HEK293 (cell line): ENCODE measurements around the gene HSPH1.

Experiments
- CTCF ChIA-PET: fragments of 350-600 bp; formaldehyde crosslinking; extraction: SDS; loops from one replicate; lab custom pipeline; 2021; ENCODE audit warnings: antibody characterized with exemption; lab: Yijun Ruan, JAX
- POLR2A ChIA-PET: fragments of 300-600 bp; formaldehyde crosslinking; extraction: SDS; loops from one replicate; lab custom pipeline; 2020; ENCODE audit warnings: antibody characterized with exemption, inconsistent platforms; lab: Yijun Ruan, JAX
- H3K27ac ChIP-seq: fragments of 200-500 bp; sonication (Bioruptor generic); 2 replicates; pipeline ENCODE4 v1.5.1; 2014; ENCODE audit warnings: low read depth, low read length, control low read depth, inconsistent platforms; ENCODE audit errors: extremely low read depth
- H3K36me3 ChIP-seq, 2 experiments: fragments of 200-500 bp in 1 of 2; sonication (Bioruptor generic) in 1 of 2; 1 replicate in 1 of 2; 2 replicates in 1 of 2; pipeline ENCODE4 v1.5.1; 2014 to 2017; ENCODE audit warnings: inconsistent platforms in 2 of 2, low read length in 2 of 2; ENCODE audit not compliant: control insufficient read depth in 2 of 2, insufficient read depth in 1 of 2
- H3K4me1 ChIP-seq: fragments of 200-500 bp; sonication (Bioruptor generic); 2 replicates; pipeline ENCODE4 v1.5.1; 2014; ENCODE audit warnings: mild to moderate bottlenecking, low read length, inconsistent platforms; ENCODE audit not compliant: control insufficient read depth, insufficient read depth
- H3K4me3 ChIP-seq: 2 replicates; pipeline ENCODE4 v1.5.1; 2011; ENCODE audit warnings: low read depth, mild to moderate bottlenecking, control low read depth, low read length, moderate library complexity
- H3K9me3 ChIP-seq: fragments of 200-500 bp; sonication (Bioruptor generic); 2 replicates; pipeline ENCODE4 v1.5.1; 2014; ENCODE audit warnings: low read depth, low read length, inconsistent platforms; ENCODE audit not compliant: control insufficient read depth, insufficient read depth
- MZF1 ChIP-seq: fragments of 450-650 bp; formaldehyde crosslinking; IDR thresholded peaks from 2 replicates; pipeline ENCODE4 v1.5.1; 2017; ENCODE audit warnings: missing biosample characterization, missing genetic modification characterization, borderline replicate concordance
- OVOL3 ChIP-seq: fragments of 450-650 bp; formaldehyde crosslinking; IDR thresholded peaks from 2 replicates; pipeline ENCODE4 v1.5.1; 2016; ENCODE audit warnings: missing biosample characterization, missing genetic modification characterization
- PRDM6 ChIP-seq: fragments of 450-650 bp; formaldehyde crosslinking; IDR thresholded peaks from 2 replicates; pipeline ENCODE4 v1.5.1; 2017; ENCODE audit warnings: missing biosample characterization, missing genetic modification characterization
- REST ChIP-seq: fragments of 450-650 bp; formaldehyde crosslinking; IDR thresholded peaks from 2 replicates; pipeline ENCODE4 v1.5.1; 2016; ENCODE audit warnings: missing biosample characterization, missing genetic modification characterization
- ZBTB17 ChIP-seq: fragments of 450-650 bp; formaldehyde crosslinking; IDR thresholded peaks from 2 replicates; pipeline ENCODE4 v1.5.1; 2016; ENCODE audit warnings: missing biosample characterization, missing genetic modification characterization
- ZEB2 ChIP-seq: fragments of 450-650 bp; formaldehyde crosslinking; IDR thresholded peaks from 2 replicates; pipeline ENCODE4 v1.5.1; 2016; ENCODE audit warnings: missing biosample characterization, missing genetic modification characterization
- ZFP3 ChIP-seq: fragments of 450-650 bp; formaldehyde crosslinking; IDR thresholded peaks from 2 replicates; pipeline ENCODE4 v1.5.1; 2016; ENCODE audit warnings: low read depth, missing biosample characterization, missing genetic modification characterization
- ZNF140 ChIP-seq: fragments of 450-650 bp; formaldehyde crosslinking; IDR thresholded peaks from 2 replicates; pipeline ENCODE4 v1.5.1; 2016; ENCODE audit warnings: missing biosample characterization, missing genetic modification characterization
- ZNF148 ChIP-seq: fragments of 450-650 bp; formaldehyde crosslinking; IDR thresholded peaks from 2 replicates; pipeline ENCODE4 v1.5.0; 2017; ENCODE audit warnings: missing biosample characterization, missing genetic modification characterization, borderline replicate concordance
- ZNF16 ChIP-seq: fragments of 450-650 bp; formaldehyde crosslinking; IDR thresholded peaks from 2 replicates; pipeline ENCODE4 v1.5.1; 2016; ENCODE audit warnings: low read depth, missing biosample characterization, missing genetic modification characterization
- ZNF174 ChIP-seq: fragments of 450-650 bp; formaldehyde crosslinking; IDR thresholded peaks from 2 replicates; pipeline ENCODE4 v1.5.0; 2017; ENCODE audit warnings: missing biosample characterization, mild to moderate bottlenecking, missing genetic modification characterization
- ZNF175 ChIP-seq: fragments of 450-650 bp; formaldehyde crosslinking; IDR thresholded peaks from 2 replicates; pipeline ENCODE4 v1.5.1; 2016; ENCODE audit warnings: missing biosample characterization, missing genetic modification characterization
- ZNF23 ChIP-seq: fragments of 450-650 bp; formaldehyde crosslinking; IDR thresholded peaks from 2 replicates; pipeline ENCODE4 v1.5.1; 2016; ENCODE audit warnings: missing biosample characterization, missing genetic modification characterization, borderline replicate concordance
- ZNF248 ChIP-seq: fragments of 450-650 bp; formaldehyde crosslinking; IDR thresholded peaks from 2 replicates; pipeline ENCODE4 v1.5.1; 2017; ENCODE audit warnings: missing biosample characterization, missing genetic modification characterization
- ZNF26 ChIP-seq: fragments of 450-650 bp; formaldehyde crosslinking; IDR thresholded peaks from 2 replicates; pipeline ENCODE4 v1.5.1; 2016; ENCODE audit warnings: missing biosample characterization, missing genetic modification characterization
- ZNF335 ChIP-seq: fragments of 450-650 bp; formaldehyde crosslinking; conservative IDR thresholded peaks from 2 replicates; pipeline ENCODE4 v1.5.1; 2016; ENCODE audit warnings: missing biosample characterization, missing genetic modification characterization
- ZNF391 ChIP-seq: fragments of 450-650 bp; formaldehyde crosslinking; IDR thresholded peaks from 2 replicates; pipeline ENCODE4 v1.5.1; 2016; ENCODE audit warnings: low read depth, missing biosample characterization, missing genetic modification characterization, borderline replicate concordance
- ZNF433 ChIP-seq: fragments of 450-650 bp; formaldehyde crosslinking; IDR thresholded peaks from 2 replicates; pipeline ENCODE4 v1.5.1; 2016; ENCODE audit warnings: missing biosample characterization, missing genetic modification characterization, low read depth
- ZNF596 ChIP-seq: fragments of 450-650 bp; IDR thresholded peaks from 2 replicates; pipeline ENCODE4 v1.5.0; 2018; ENCODE audit warnings: missing biosample characterization, mild to moderate bottlenecking, missing genetic modification characterization, moderate library complexity
- ZNF692 ChIP-seq: fragments of 450-650 bp; formaldehyde crosslinking; IDR thresholded peaks from 2 replicates; pipeline ENCODE4 v1.5.1; 2016; ENCODE audit warnings: missing biosample characterization, missing genetic modification characterization
- ZSCAN23 ChIP-seq: fragments of 450-650 bp; formaldehyde crosslinking; IDR thresholded peaks from 2 replicates; pipeline ENCODE4 v1.5.1; 2016; ENCODE audit warnings: missing biosample characterization, missing genetic modification characterization

The HSPH1 gene

GRCh38 chr13:31105020-31105795, 56.5 kb downstream of the HSPH1 start:
- Histone ChIP-seq H3K4me3 (no peak overlapping the region), H3K36me3 (no peaks in the 10 kb centered on the region), H3K27ac (no peak overlapping the region), H3K4me1 (no peaks in the 10 kb centered on the region), H3K9me3 (no peaks in the 10 kb centered on the region)
- ChIA-PET CTCF (interaction anchor here (0.7 kb wide), 1 partner anchor 193 kb away, joined by 3 read pairs; no protein-coding TSS in a partner anchor), POLR2A (no interaction called here)
- no peak for TF ChIP-seq ZNF596
- no peak for TF ChIP-seq ZNF26
- TF ChIP-seq ZNF23 (tag by site-specific recombination) = no peak
- TF ChIP-seq ZFP3 = no peak
- no peak for TF ChIP-seq ZNF335
- TF ChIP-seq ZNF174 (tag by site-specific recombination) = no peak
- no peak for TF ChIP-seq ZBTB17 (tag by site-specific recombination)
- TF ChIP-seq ZNF140 (tag by site-specific recombination) = no peak
- no peak for TF ChIP-seq ZEB2
- TF ChIP-seq MZF1 = no peak

- CTCF ChIA-PET = interaction anchor here (0.5 kb wide), 1 partner anchor 1415 kb away, joined by 3 read pairs; no protein-coding TSS in a partner anchor
- POLR2A ChIA-PET = no interaction called here
- no peak for TF ChIP-seq PRDM6 (tag by site-specific recombination)
- no peak for TF ChIP-seq ZNF16 (tag by site-specific recombination)
- no peak for TF ChIP-seq ZNF692 (tag by site-specific recombination)
- TF ChIP-seq ZNF248 (tag by site-specific recombination) = no peak
- no peak for TF ChIP-seq ZNF433
- TF ChIP-seq ZNF391 (tag by site-specific recombination) = no peak
- TF ChIP-seq ZSCAN23 (tag by site-specific recombination) = no peak
- TF ChIP-seq ZNF148 (tag by site-specific recombination) = no peak
- no peak for TF ChIP-seq ZNF175 (tag by site-specific recombination)
- no peak for TF ChIP-seq REST (tag by site-specific recombination)
- TF ChIP-seq OVOL3 (tag by site-specific recombination) = no peak
- H3K27ac ChIP-seq = no peak overlapping the region
- H3K36me3 ChIP-seq = no peaks in the 10 kb centered on the region
- H3K4me1 ChIP-seq = no peaks in the 10 kb centered on the region
- H3K9me3 ChIP-seq = no peaks in the 10 kb centered on the region
- H3K4me3 ChIP-seq = no peak overlapping the region
Measured at GRCh38 chr13:31102905-31103304, 58.8 kb downstream of the HSPH1 start.
